SJCRH30 (cell line): ENCODE measurements around the gene OR5K1. TPM values are rescaled to one million over a fixed set of nuclear protein-coding genes. Genes with fewer than 3 reads are reported as not detected.

Experiments used
- DNase-seq, 2 experiments: peaks; one replicate each; pipeline ENCODE4 v3.0.0-alpha.2; 2015 to 2020
- H3K27ac ChIP-seq: fragments of 250-450 bp; sonication (Bioruptor Pico); 2 replicates; pipeline ENCODE4 v1.5.1; 2020; ENCODE audit warnings: mild to moderate bottlenecking, moderate library complexity
- H3K27me3 ChIP-seq: fragments of 250-450 bp; sonication (Bioruptor Pico); 2 replicates; pipeline ENCODE4 v1.5.1; 2020; ENCODE audit warnings: mild to moderate bottlenecking, moderate library complexity
- H3K36me3 ChIP-seq: fragments of 250-450 bp; sonication (Bioruptor Pico); 2 replicates; pipeline ENCODE4 v1.5.1; 2020; ENCODE audit warnings: mild to moderate bottlenecking, moderate library complexity
- H3K4me1 ChIP-seq: fragments of 250-450 bp; sonication (Bioruptor Pico); 2 replicates; pipeline ENCODE4 v1.5.1; 2020; ENCODE audit warnings: mild to moderate bottlenecking, moderate library complexity
- H3K4me3 ChIP-seq: fragments of 250-450 bp; sonication (Bioruptor Pico); 2 replicates; pipeline ENCODE4 v1.5.1; 2020; ENCODE audit warnings: mild to moderate bottlenecking, moderate library complexity
- H3K9me3 ChIP-seq: fragments of 250-450 bp; sonication (Bioruptor Pico); replicated peaks from 2 replicates; pipeline ENCODE4 v1.5.1; 2020; ENCODE audit warnings: mild to moderate bottlenecking, moderate library complexity
- total RNA-seq: library from RNA; depleted of rRNA; stranded (reverse); fragments of >200 nt; shearing (Covaris generic); gene quantifications from 2 replicates; pipeline ENCODE4 v1.2.3, GENCODE V29; 2014; rRNA removed

The OR5K1 gene
- total RNA-seq, 1 experiment from 2014 or later, result not detected

DNA sequence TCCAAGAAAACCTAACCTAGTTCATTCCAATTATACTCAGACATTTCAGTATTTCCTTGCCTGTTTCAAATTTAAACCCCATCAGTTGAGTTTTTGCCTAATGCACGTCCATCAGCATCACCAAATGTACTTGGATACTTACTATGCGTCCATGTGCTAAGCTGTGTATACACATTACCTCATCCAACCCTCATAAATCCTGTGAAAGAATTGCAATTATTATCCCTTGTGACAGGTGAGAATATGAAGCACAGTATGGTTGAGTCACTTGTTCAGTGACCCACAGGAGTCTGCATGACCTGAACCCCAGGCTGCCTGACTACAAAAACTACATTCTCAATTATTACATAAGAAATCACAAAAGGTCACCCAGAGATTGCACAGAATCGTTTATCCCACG, 37.0 kb downstream of the OR5K1 start:
- Histone ChIP-seq H3K27ac (no peak overlapping the region), H3K4me3 (no peak overlapping the region), H3K27me3 (no peaks in the 10 kb centered on the region), H3K9me3 (no peaks in the 10 kb centered on the region), H3K4me1 (no peaks in the 10 kb centered on the region), H3K36me3 (no peaks in the 10 kb centered on the region)
- DNase-seq, result peak in 1 of 2 experiments; percentile 45

DNA sequence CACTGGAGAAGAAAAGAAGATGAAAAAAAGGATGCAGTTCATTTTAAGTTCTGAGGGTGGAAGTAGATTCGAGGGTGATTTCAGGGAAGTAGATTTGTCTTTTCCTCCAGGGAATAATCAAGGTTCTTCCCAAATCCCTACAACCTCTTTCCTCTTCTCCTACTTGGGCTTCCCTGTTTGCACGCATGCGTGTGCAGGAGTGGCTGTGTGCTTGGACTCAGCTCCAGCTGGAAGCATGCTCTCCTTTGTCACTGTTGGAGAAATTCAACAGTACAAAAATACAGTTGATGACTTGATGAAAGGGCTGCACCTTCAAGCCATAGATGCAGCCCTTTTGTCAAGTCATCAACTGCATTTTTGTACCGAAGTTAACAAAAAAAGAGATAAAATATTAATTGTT, 38.3 kb downstream of the OR5K1 start:
- Histone ChIP-seq H3K4me1 (no peaks in the 10 kb centered on the region), H3K27me3 (no peaks in the 10 kb centered on the region), H3K9me3 (no peaks in the 10 kb centered on the region), H3K36me3 (no peaks in the 10 kb centered on the region), H3K27ac (no peak overlapping the region), H3K4me3 (no peak overlapping the region)
- DNase-seq, result no peak

DNA sequence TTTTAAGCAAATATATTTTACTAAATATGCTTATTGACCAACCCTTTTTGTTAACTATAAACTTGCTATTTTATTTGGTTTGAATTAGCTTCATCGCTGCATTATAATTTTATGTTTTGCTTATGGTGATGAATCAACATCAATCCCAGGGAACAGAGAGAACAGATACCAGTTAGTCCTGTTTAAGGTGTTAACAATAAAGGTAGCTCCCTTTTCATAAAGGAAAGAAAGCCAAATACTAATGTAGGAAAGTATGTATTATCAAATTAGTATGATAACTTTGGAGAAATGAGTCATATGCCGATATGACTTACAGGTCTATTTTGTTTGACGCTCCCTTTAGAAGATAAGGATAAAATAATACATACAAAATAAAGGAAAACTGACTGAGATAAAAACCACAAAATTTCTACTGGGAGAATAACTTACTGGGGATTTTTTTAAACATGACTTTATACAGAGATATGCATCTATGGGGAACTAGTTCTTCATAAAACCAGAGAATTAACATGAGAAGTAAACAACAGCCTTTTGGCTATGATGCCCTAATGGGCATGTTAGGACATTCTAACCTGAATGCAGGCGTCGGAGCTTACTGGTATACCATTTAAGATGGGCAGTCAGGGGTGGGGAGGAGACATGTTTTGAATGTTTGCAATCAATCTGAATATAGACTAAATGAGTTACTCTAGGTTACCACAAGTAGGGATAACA, 39.0 kb downstream of the OR5K1 start:
- Histone ChIP-seq H3K36me3 (no peaks in the 10 kb centered on the region), H3K4me1 (no peaks in the 10 kb centered on the region), H3K27me3 (no peaks in the 10 kb centered on the region), H3K27ac (no peak overlapping the region), H3K4me3 (no peak overlapping the region), H3K9me3 (no peaks in the 10 kb centered on the region)
- no peak for DNase-seq

DNA sequence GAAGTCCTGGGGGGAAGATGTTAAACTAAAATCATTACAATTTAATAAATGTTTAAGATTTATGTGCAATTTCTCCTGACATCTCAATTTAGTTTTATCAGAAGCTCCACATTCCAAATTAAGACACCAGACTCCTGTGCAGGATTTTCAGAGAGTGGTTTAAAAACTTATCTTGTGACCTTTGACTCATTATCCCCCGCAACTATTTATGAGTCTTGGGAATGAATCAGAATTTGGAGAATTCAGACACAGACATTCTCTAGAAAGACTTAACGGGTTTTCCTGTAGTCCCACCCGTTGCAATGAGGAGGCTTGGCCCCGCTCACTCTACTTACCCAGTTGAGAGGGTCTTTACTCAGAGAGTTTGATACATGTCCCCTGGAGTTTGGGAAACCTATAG, 41.5 kb downstream of the OR5K1 start:
- DNase-seq, result no peak

DNA sequence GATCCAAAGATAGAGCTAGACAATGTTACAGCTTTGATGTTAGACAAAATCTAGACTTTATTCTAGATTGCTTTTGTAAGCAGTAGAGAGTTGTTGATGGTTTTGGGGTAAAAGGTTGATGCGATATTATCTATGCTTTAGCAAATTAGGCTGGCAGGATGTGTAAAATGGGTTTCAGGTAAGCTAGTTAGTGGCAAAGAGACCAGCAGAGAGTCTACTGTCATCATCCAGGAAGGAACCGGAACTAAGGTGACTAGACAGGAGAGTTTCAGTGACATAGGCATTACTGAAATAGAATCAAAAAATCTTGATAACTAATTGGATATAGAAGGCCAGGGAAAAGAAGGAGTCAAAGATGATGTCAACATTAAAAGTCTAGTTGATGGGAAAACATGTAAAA, 45.6 kb downstream of the OR5K1 start:
- Histone ChIP-seq H3K4me3 (no peak overlapping the region), H3K9me3 (no peaks in the 10 kb centered on the region), H3K36me3 (no peaks in the 10 kb centered on the region), H3K4me1 (no peaks in the 10 kb centered on the region), H3K27me3 (no peaks in the 10 kb centered on the region), H3K27ac (no peak overlapping the region)
- no peak for DNase-seq

More for the DNA sequence above, 41.5 kb downstream of the OR5K1 start:
- no peaks in the 10 kb centered on the region for H3K9me3 ChIP-seq
- no peaks in the 10 kb centered on the region for H3K4me1 ChIP-seq
- no peaks in the 10 kb centered on the region for H3K27me3 ChIP-seq
- no peak overlapping the region for H3K27ac ChIP-seq
- no peaks in the 10 kb centered on the region for H3K36me3 ChIP-seq
- no peak overlapping the region for H3K4me3 ChIP-seq

DNA sequence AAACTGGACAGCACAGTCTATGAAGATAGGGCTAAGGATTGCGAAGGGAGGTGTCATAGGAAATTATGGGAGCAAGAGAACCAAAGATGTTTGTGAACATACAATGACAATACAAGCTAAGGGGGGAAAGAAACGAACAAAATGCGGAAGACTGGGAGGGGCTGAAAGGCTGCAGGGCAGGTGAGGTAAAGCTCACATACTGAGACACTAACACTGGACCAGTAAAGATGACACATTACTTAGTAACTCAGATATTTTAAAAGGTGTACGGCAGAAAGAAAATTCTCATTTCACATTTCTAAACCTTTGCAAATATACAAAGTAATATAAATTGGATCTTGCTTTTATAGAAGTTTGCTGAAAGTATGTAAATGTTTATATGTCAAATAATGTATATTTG, 49.6 kb downstream of the OR5K1 start:
- H3K27me3 ChIP-seq, result no peaks in the 10 kb centered on the region
- no peak overlapping the region for H3K27ac ChIP-seq
- no peak for DNase-seq
- H3K4me1 ChIP-seq, result no peaks in the 10 kb centered on the region
- peaks cover 25% of the 10 kb centered on the region for H3K36me3 ChIP-seq
- no peaks in the 10 kb centered on the region for H3K9me3 ChIP-seq
- no peak overlapping the region for H3K4me3 ChIP-seq

DNA sequence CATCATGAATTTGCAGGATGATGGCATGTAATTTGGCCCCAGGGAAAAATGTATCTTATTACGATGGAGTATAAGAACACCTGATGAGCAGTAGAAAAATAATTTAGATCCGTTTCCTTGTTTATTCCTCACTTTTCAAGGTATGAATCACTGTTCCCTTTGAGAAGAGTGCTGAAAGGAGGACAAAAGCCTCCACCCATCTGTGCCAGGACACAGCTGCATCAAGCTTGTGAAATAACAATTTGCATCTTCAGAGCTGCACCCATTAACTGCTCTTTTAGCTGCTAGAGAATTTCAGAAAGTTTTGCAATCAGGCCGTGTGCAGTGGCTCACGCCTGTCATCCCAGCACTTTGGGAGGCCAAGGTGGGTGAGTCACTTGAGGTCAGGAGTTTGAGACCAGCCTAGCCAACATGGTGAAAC, 50.1 kb downstream of the OR5K1 start:
- no peak for DNase-seq
- H3K36me3 ChIP-seq, result peaks cover 27% of the 10 kb centered on the region
- H3K4me1 ChIP-seq, result no peaks in the 10 kb centered on the region
- no peaks in the 10 kb centered on the region for H3K27me3 ChIP-seq
- no peaks in the 10 kb centered on the region for H3K9me3 ChIP-seq
- no peak overlapping the region for H3K27ac ChIP-seq
- H3K4me3 ChIP-seq, result no peak overlapping the region

DNA sequence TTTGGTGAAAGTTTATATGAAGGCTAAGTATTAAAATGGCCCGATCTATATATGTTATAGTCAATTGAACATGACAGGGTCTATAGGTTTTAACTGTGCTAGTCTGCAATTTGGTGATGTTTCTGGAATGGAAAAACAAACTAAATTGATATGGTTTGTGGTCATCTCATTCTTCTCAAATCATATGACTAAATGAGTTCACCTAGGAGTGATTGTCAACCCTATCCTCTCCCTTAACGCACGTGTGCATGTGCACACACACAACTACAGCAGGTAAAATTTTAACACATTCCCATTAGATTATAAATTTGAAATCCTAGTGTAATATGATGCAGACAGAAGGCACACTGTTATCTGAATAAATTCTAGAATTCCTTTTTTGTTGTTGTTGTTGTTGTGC, 50.7 kb downstream of the OR5K1 start:
- H3K9me3 ChIP-seq, result no peaks in the 10 kb centered on the region
- H3K27me3 ChIP-seq, result no peaks in the 10 kb centered on the region
- H3K36me3 ChIP-seq, result peaks cover 33% of the 10 kb centered on the region
- H3K4me3 ChIP-seq, result no peak overlapping the region
- H3K4me1 ChIP-seq, result no peaks in the 10 kb centered on the region
- no peak overlapping the region for H3K27ac ChIP-seq
- no peak for DNase-seq

DNA sequence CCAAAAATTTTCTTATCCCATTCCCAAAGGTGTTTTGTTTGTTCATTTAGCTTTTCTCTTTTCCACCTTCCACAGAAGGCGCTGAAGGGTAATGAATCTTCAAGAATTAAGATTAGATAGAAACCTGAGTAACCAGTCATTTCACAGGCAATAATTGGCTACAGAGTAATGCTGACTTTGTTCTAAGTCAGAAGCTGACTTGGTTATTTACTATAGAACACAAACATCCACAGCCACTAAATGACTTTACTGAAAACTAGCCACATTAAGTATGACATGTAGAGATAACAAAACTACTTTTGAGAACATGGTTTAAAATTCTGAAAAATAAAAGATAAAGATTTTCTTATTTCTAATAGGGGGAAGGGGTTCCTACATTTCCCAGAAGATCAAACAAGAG, 51.9 kb downstream of the OR5K1 start:
- Histone ChIP-seq H3K36me3 (peaks cover 43% of the 10 kb centered on the region), H3K4me3 (no peak overlapping the region), H3K9me3 (no peaks in the 10 kb centered on the region), H3K27me3 (no peaks in the 10 kb centered on the region), H3K4me1 (no peaks in the 10 kb centered on the region), H3K27ac (no peak overlapping the region)
- no peak for DNase-seq

DNA sequence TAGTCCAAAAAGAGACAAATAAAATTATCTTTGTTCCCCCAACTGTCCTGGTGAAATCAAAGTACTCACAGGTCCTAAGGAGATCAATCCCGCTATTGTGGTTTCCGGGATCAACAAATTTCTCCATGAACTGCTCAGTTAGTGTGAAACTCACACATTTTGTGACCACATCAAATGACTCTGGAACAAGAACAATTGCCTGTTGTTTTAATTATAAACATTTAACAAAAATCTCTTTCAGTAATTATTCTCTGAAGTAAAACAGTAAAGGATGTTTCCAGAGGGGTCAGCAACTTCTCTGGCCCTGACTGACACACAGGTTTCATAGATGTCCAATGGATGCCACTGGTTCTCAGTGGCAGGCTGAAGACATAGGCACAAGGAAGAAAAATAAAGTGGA, 55.8 kb downstream of the OR5K1 start:
- H3K27me3 ChIP-seq, result no peaks in the 10 kb centered on the region
- peaks cover 6% of the 10 kb centered on the region; the same call in 1 of the 2 replicates for H3K4me1 ChIP-seq
- H3K36me3 ChIP-seq, result peaks cover 52% of the 10 kb centered on the region
- H3K27ac ChIP-seq, result no peak overlapping the region
- H3K9me3 ChIP-seq, result no peaks in the 10 kb centered on the region
- no peak for DNase-seq
- no peak overlapping the region for H3K4me3 ChIP-seq

DNA sequence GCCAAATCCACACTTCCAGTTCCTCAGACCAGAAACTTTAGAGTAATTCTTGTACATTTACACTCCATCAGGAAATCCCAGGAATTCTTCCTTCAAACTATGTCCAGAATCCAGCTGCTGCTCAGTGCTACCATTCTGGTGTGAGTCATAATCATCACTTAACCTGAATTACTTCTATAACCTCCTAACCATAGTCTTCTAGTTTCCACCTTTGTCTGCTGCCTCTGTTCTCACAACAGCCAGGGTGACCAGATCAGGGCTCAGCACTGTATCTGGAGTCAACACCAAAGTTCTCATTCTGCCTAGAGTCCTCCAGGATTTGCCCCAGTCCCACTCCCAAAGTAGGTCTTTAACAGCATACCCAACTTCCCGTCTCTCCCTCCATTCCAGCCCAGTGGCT, 56.4 kb downstream of the OR5K1 start:
- Histone ChIP-seq H3K36me3 (peaks cover 51% of the 10 kb centered on the region), H3K27ac (no peak overlapping the region), H3K27me3 (no peaks in the 10 kb centered on the region), H3K4me1 (peaks cover 6% of the 10 kb centered on the region; the same call in 1 of the 2 replicates), H3K4me3 (no peak overlapping the region), H3K9me3 (no peaks in the 10 kb centered on the region)
- no peak for DNase-seq

DNA sequence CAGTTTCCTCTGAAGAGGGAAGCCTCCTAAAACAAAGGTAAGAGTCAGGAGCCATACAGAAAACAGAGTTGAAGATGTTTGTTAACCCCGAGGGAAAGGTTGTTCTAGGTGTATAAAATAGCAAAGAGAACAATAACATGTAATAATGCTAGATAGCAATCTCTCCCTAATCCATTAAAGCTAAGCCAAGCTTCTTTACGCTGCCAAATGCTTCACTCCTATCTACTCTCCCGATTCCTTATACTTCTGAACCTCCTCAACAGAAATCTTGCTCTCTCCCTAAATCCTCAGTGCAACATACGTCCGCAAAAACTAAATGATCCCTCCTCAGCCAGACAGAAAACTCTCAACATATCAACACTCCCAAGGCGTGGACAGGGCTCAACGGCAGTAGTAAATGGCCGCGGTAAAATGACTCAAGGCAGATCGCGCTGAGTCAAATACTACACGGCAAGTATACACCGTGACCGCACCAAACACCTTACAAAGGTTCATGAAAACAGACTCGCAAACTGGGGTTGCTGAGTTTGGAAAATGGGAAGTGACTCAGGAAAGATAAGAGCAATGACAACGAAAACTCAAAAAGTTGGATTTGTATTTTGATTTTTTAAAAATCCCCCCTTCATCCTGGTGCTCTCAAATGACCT, 59.0 kb downstream of the OR5K1 start:
- Histone ChIP-seq H3K4me1 (peaks cover 6% of the 10 kb centered on the region; the same call in 1 of the 2 replicates), H3K27me3 (no peaks in the 10 kb centered on the region), H3K27ac (peak overlapping the region; percentile 81), H3K4me3 (peak overlapping the region; percentile 79), H3K9me3 (no peaks in the 10 kb centered on the region), H3K36me3 (peaks cover 33% of the 10 kb centered on the region)
- peak; percentile 44 to 67 for DNase-seq

Other genes with a start within 250 kb of the OR5K1 start
- gene OR5H6, start 199.0 kb upstream of the OR5K1 start, total RNA-seq, result not detected in 2 replicates
- not detected in 2 replicates for gene OR5H2, start 180.7 kb upstream of the OR5K1 start, total RNA-seq
- gene OR5K4, start 109.3 kb upstream of the OR5K1 start, total RNA-seq, result not detected in 2 replicates
- gene OR5K3, start 72.5 kb upstream of the OR5K1 start, total RNA-seq, result not detected in 2 replicates
- 0.12 TPM in 1 of 2 replicates, not detected in the other for gene OR5K2, start 34.5 kb downstream of the OR5K1 start, total RNA-seq
- 132 and 147 TPM in 2 replicates for gene CLDND1, start 59.7 kb downstream of the OR5K1 start, total RNA-seq
- gene GPR15, start 68.8 kb downstream of the OR5K1 start, total RNA-seq, result not detected in 2 replicates
- 25.3 and 28.3 TPM in 2 replicates for gene CPOX, start 130.4 kb downstream of the OR5K1 start, total RNA-seq